Measurements from ENCODE around the gene TMEM221.

The TMEM221 gene

GRCh38 chr19:17436874-17437267, 11.6 kb downstream of the TMEM221 start:
- no peak for DNase-seq

- no peak for DNase-seq
Observed at GRCh38 chr19:17436094-17436873, 12.2 kb downstream of the TMEM221 start.

DNA sequence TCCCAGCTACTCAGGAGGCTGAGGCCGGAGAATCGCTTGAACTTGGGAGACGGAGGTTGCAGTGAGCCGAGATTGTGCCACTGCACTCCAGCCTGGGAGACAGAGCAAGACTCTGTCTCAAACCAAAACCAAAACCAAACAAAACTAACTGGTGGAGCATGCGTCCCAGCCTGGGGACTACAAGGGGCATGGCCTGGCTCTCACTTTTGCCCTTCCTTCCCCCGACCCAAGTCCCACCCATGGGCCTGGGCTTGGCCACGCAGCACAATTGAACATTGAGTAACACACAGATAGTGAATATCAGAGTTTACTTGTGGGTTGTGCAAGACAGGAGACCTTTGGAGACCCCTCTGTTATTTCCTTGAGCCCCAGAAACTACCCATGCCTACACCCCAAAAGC, 13.2 kb downstream of the TMEM221 start:
- DNase-seq: no peak

DNA sequence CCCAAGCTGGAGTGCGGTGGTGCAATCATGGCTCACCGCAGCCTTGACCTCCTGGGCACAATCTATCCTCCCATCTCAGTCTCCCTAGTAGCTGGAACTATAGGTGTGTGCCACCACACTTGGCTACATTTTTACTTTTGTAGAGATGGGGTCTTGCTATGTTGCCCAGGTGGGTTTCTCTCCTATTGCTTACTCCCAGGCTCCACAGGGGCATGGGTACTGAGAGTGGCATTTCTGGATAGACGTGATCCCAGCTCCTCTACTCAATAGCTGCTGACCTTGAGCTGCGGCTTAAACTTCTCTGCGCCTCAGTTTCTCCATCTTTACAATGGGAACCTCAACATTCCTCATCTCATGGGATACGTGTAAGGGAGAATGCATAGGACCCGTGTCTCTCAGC, 17.1 kb downstream of the TMEM221 start:
- DNase-seq: no peak

GRCh38 chr19:17429641-17430113, 18.8 kb downstream of the TMEM221 start:
- DNase-seq: no peak

DNA sequence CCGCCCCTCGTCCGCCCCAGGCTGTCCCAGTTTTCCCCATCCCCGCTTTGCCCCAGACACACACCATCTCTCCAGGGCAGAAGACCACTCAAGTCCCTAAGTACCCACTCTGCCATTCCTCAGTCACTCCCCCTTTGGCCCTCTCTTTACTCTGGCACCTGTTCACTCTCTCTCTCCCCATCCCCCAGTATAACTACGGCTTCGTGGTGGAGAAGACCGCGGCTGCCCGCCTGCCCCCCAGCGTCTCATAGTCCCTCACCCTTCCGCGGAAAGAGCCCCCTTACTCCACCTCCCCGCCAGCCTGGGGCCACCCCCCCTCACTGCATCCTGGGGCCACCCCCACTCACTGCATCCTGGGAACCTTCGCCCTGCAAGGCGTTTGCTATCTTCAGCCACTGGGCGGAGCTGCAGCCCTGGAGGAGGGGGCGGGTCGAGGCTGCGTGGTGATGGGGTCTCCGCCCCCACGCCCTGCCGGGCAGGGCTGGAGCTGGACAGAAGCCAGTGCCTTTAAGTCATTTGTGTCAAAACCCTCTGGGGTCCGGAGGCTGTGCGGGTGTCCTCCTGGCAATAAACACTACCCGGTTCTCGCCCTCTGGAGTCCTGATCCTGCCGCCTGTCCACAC, 23.6 kb downstream of the TMEM221 start:
- no peak for DNase-seq

DNA sequence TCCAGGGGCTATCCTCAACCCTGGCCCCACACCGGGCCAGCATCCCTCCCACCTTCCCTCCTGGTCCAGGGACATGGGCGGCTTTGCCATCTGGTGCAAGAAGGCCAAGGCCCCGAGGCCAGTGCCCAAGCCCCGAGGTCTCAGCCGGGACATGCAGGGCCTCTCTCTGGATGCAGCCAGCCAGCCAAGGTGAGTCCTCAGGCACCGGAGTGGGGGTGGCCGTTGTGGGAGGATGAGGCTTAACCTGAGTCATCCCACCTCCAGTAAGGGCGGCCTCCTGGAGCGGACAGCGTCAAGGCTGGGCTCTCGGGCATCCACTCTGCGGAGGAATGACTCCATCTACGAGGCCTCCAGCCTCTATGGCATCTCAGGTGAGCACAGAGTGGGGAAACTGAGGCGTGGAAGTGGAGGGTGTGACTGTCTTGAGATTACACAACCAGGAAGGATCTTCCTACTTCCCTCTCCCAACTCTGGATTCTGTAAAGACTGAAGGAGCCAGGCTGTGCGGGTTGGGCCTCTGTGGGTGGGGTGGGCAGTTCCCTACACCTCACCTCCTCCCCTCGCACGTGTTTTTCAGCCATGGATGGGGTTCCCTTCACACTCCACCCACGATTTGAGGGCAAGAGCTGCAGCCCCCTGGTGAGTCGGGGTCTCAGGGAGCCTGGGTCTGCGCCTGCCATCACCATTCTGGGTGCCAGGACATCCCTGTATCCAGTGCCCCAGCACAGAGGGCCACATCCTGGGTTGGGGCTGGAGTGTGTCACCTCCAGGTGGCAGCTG, 24.8 kb downstream of the TMEM221 start:
- DNase-seq: no peak

- DNase-seq: no peak
Observed at GRCh38 chr19:17421942-17422341, 26.5 kb downstream of the TMEM221 start.

DNA sequence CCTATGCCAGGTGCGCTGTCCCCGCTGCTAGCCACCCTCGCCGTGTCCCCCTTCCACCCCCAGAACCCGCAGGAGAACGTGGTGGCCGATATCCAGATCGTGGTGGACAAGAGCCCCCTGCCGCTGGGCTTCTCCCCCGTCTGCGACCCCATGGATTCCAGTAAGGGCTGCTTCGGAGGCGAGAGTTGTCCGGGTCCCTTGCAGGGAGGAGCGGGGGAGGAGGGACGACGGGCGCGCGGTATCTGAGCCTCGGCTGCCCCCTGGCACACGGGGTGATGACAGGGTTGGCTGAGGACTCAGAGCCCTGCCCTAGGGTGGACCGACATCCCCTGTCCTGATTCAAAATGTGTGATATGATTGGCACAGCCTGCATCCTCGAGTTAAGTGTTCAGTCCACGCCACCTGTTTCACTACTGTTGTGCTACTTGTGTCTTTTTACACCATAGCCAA, 28.0 kb downstream of the TMEM221 start:
- no peak for DNase-seq

DNA sequence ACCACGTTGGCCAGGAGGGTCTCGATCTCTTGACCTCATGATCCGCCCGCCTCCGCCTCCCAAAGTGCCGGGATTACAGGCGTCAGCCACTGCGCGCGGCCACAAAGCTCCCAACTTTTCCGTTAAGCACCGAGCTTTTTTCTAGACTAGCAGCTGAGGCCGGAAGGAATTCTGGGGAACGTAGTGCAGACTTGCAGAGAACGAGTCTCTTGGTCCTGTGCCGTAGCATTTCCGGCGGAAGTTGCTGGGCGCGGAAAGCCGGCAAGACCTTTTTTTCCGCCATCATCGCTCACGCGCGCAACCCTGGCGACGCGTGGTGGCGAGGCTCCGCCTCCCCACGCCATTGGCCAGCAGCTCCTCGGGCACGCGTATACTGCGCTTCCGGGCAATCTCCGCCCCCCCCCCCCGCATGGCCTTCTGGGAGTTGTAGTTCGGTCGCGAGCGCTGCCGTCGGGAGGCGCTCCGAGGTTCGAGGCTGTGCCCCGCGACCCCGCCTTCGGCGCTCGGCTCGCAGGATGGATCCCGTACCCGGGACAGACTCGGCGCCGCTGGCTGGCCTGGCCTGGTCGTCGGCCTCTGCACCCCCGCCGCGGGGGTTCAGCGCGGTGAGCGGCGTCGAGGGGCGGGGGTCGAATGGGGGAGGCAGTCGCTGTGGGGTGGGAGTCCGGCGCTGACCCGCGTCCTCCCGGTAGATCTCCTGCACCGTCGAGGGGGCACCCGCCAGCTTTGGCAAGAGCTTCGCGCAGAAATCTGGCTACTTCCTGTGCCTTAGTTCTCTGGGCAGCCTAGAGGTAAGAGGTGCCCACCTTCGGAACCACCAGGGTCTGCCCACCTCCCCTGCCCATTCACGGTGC, 28.6 kb downstream of the TMEM221 start, which contains the start of gene MVB12A:
Gene MVB12A, plus strand, starts transcription at position 427 of the 854 bp plus-strand sequence. Its CDS starts 89 bp downstream, at position 516.
- peak; percentile 94 for DNase-seq

- DNase-seq: no peak
Observed at GRCh38 chr19:17419154-17419620, 29.3 kb downstream of the TMEM221 start.

- DNase-seq: no peak
Observed at GRCh38 chr19:17418710-17419109, 29.8 kb downstream of the TMEM221 start.

DNA sequence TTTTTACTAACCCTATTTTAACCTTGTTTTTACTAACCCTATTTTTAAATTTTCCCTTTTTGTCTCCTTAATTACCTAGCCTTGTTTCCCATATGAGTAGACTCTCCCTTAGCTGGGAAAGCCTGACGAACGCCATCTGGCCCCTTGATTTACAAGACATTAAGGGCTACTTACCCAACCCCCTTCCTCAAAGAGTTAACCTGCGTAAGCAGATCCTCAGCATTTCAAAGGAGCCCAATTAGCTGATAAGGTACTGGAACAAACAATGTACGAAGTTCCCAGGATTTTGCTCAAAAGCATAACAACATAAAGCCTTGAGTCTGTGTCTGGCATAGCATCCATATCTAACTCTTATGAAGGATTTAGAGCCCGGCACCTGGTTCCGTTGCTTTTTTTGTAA, 33.3 kb downstream of the TMEM221 start:
- no peak for DNase-seq

DNA sequence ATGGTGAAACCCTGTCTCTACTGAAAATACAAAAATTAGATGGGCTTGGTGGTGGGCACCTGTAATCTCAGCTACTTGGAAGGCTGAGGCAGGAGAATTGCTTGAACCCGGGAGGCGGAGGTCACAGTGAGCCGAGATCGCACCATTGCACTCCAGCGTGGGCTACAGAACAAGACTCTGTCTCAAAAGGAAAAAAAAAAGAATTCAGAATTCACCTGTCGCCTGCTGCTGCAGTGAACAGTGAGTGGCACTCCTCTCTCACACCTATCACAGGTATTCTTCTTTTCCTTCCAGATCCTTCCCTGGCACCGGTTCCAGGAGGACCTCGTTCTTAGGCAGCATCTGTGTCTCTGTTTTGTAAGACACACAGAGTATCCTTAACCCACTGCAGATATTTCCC, 34.4 kb downstream of the TMEM221 start:
- no peak for DNase-seq

GRCh38 chr19:17411801-17412200, 36.7 kb downstream of the TMEM221 start:
- DNase-seq: no peak

DNA sequence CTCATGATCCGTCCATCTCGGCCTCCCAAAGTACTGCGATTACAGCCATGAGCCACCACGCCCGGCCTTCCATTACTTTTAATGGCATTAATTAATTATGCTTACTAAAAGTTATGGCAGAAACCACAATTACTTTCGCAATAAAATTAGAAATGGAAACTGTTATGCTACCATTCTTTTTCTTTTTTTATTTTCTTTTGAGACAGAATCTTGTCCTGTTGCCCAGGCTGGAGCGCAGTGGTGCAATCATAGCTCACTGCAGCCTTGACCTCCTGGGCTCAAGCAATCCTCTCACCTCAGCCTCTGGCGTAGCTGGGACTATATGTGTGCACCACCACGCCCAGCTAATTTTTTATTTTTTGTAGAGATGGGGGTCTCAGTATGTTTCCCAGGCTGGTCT, 38.5 kb downstream of the TMEM221 start:
- DNase-seq: no peak

DNA sequence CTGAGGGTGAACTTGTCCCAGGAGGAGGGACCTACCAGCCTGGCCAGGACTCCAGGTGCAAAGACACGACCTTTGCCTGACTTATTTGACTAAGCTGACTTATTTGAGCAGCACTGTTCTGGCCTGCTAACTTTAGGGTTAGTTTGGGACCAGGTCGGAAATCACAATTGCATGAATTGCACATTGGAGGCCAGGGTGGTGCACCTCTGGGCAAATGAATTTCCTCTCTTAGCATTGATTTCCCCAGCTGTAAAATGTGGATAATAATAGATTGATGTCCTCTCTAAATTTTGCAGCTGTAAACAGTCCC, 41.6 kb downstream of the TMEM221 start:
- DNase-seq: no peak

GRCh38 chr19:17406046-17406886, 42.2 kb downstream of the TMEM221 start:
- DNase-seq: no peak

DNA sequence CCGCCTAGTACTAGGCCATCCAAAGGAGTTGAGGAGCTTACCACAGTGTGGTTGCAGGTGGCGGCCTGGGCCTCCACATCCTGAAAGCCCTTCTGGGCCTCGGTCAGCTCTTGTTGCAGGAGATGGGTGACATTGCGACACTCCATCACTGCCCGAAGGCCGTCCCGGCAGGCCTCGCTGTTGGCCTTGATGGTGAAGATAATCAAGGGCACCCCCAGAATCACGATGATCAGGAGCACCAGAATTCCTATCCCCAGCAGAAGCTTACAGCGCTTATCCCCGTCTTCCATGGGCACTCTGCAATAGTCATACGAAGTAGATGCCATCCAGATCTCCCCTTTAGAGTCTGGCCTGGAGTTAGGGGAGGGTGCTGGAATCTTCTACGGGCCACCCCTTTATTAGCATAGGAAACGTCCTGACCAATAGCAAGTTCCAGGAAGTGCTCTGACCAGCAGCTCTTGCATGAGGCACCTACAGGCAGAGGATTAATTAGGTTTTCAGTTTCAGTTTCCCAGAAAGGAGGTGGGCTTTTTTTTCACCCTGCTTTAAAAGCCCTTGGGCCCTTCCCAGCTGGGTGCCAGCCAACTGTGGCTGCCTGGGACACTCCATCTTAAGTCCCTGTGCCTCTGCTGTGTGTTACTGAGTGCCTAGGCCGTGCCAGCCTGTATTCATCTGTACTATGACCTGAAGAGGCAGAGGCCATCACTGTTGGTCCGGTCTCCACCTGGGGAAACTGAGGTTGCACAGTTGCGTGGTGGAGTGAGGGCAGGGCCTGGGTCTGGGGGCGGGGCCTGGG, 43.0 kb downstream of the TMEM221 start, which contains the start of gene BST2:
Gene BST2, minus strand, starts transcription at position 381 of the 796 bp plus-strand sequence. Its CDS starts 55 bp downstream, at position 326.
- DNase-seq: peak; percentile 57

- no peak for DNase-seq
Observed at GRCh38 chr19:17404621-17405249, 43.7 kb downstream of the TMEM221 start.

Measured in activated CD4-positive, alpha-beta T cell treated with anti-CD3 and anti-CD28 coated beads for 1 hour (primary cell).